GM18907 (cell line): ENCODE results near the gene LRG1.

ENCODE experiments used
- ATAC-seq: cut with Tn5 transposase; IDR thresholded peaks from one replicate; pipeline ENCODE4 v1.9.1; 2021; ENCODE audit warnings: mild to moderate bottlenecking, moderate library complexity; ENCODE audit not compliant: unreplicated experiment

The LRG1 gene

GRCh38 chr19:4497770-4498389 is 42.0 kb downstream of the LRG1 start:
- no peak for ATAC-seq

- no peak for ATAC-seq
Measured at GRCh38 chr19:4496304-4496703, 43.5 kb downstream of the LRG1 start.

DNA sequence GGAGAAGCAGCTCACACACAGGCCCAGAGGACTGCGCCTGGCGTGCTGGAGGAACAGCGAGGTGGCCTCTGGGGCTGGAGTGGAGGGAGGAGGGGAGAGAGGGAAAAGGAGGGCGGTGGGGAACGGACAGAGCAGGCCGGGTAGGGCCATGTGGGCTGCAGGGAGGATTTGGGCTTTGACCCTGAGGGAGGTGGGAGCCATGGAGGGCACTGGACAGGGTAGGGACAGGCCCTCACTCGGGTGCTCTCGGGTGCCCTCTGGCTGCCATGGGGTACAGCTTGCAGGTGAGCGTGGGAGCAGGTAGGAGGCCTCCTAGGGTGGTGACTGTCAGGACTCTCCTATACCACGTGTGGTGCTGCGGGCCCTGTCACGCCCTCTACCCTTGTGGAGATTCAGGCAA is 44.4 kb downstream of the LRG1 start:
- no peak for ATAC-seq

- no peak for ATAC-seq
Measured at GRCh38 chr19:4494691-4495064, 45.2 kb downstream of the LRG1 start.

- ATAC-seq = no peak
Measured at GRCh38 chr19:4493929-4494690, 45.7 kb downstream of the LRG1 start.

DNA sequence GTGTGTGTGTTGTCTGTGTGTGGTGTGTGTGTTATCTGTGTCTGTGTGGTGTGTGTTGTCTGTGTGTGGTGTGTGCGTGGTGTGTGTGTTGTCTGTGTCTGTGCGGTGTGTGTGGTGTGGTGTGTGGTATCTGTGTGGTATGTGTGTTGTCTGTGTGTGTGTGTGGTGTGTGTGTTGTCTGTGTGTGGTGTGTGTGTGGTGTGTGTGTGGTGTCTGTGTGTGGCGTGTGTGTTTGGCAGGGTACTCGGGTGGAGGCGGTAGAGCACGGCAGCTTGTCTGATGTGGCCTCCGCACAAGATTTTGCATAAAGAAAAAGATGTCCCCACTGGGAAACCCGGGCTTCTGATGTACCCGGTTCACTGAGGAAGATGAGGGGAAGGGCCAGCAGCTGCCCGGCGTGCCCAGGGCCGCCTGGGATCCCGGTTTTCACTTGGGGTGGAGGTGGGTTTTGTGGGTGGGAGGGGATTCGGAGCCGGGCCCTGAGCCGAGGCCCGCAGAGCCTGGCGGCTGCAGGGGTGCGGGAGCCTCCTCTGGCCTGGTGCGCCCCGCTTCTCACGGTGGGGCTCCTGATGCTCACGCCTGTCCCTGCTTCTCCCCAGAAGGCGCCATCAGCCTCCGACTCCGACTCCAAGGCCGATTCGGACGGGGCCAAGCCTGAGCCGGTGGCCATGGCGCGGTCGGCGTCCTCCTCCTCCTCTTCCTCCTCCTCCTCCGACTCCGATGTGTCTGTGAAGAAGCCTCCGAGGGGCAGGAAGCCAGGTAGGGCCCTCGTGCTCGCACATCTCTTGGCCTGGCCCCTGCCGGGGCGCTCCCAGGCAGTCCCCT is 46.5 kb downstream of the LRG1 start:
- no peak for ATAC-seq

DNA sequence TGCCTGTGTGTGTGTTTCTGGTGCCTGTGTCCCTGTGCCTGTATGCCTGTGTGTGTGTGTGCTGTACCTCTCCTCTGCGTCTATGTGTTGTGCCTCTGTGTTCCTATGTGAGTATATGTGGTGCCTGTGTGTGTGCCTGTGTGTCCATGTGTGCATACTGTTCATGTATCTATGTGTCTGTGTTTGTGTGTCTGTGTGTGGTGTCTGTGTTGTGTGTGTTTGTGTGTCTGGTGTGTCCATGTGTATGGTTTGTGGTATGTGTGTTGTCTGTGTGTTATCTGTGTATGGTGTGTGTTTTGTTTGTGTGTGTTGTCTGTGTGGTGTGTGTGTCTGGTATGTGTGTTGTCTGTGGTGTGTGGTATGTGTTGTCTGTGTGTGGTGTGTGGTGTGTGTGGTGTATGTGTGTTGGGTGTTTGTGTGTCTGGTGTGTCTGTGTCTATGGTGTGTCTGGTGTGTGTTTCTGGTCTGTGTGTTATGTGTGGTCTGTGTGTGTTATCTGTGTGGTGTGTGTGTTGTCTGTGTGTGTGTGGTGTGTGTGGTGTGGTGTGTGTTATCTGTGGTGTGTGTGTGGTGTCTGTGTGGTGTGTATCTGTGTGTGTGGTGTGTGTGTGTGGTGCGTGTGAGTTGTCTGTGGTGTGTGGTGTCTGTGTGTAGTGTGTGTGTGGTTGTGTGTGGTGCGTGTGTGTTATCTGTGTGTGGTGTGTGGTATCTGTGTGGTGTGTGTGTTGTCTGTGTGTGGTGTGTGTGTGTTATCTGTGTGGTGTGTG is 47.3 kb downstream of the LRG1 start:
- no peak for ATAC-seq

DNA sequence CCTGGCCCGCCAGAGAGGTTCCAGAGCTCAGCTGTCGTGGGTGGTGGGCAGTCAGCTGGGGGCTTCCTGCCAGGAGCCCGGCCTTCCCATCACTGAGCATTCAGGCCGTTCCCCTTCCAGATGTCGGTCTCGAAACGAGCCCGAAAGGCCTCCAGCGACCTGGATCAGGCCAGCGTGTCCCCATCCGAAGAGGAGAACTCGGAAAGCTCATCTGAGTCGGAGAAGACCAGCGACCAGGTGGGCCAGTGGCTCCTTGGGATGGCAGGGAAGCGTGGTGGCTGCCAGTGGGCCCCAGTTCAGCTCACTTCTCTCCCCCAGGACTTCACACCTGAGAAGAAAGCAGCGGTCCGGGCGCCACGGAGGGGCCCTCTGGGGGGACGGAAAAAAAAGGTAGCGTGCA is 48.4 kb downstream of the LRG1 start:
- ATAC-seq = no peak

DNA sequence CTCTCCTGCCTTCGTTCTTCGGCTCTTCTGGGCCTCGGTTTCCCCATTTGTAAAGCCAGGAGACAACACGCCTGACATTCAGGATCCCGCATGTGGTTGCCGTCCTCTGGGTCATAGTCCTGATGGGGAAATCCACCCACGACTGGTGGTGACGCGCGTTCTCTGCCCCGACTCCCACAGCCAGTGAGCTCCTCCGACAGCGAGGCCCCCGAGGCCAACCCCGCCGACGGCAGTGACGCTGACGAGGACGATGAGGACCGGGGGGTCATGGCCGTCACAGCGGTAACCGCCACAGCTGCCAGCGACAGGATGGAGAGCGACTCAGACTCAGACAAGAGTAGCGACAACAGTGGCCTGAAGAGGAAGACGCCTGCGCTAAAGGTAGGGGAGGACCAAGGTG is 51.3 kb downstream of the LRG1 start:
- no peak for ATAC-seq

DNA sequence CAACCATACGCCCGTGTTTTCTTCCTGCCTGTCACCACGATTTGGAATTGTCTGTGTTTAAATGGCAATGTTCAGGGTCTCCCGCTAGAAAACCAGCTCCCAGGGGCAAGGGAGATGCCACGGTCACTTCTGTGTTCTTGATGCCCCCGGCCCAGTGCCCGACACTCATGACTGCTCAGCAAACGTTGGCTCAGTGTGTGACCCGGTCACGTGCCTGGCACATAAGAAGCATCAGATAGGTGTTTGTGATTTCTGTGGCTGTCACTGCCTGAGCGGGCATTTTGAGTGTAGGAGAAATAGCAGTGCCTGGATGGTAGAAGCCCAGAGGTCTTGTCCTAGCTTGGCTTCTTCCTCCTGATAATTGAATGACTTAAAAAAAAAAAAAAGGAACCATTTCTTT is 52.3 kb downstream of the LRG1 start:
- ATAC-seq = no peak
